Neural cell (in vitro differentiated cells): ENCODE measurements around the gene PEAK3. TPM values are rescaled to one million over a fixed set of nuclear protein-coding genes. Genes with fewer than 3 reads are reported as not detected.

Experiments used
- H2AFZ ChIP-seq: fragments of 200-600, 300-800 bp; sonication (generic), shearing (Covaris generic); 2 replicates; pipeline ENCODE4 v1.6.0; 2014; ENCODE audit warnings: low read depth, mild to moderate bottlenecking, antibody characterized with exemption, low read length, moderate library complexity
- H3F3A ChIP-seq: fragments of 200-600 bp; shearing (Covaris generic); 2 replicates; pipeline ENCODE4 v1.6.1; 2016; ENCODE audit warnings: mild to moderate bottlenecking, moderate library complexity, mixed read lengths, antibody characterized with exemption, low read length; ENCODE audit not compliant: insufficient read depth, poor library complexity, severe bottlenecking
- H3K27ac ChIP-seq: fragments of 200-600, 300-800 bp; sonication (generic), shearing (Covaris generic); 2 replicates; pipeline ENCODE4 v1.5.1; 2014; ENCODE audit warnings: mild to moderate bottlenecking, low read length, moderate library complexity
- H3K27me3 ChIP-seq: fragments of 300-800, 200-600 bp; sonication (generic), shearing (Covaris generic); 2 replicates; pipeline ENCODE4 v1.6.0; 2014; ENCODE audit warnings: mild to moderate bottlenecking, low read depth, low read length, moderate library complexity; ENCODE audit not compliant: insufficient read depth
- H3K36me3 ChIP-seq: fragments of 300-800, 200-600 bp; sonication (generic), shearing (Covaris generic); 2 replicates; pipeline ENCODE4 v1.5.1; 2014; ENCODE audit warnings: mild to moderate bottlenecking, antibody characterized with exemption, low read length, moderate library complexity; ENCODE audit not compliant: insufficient read depth
- H3K4me2 ChIP-seq: fragments of 300-800, 200-600 bp; sonication (generic), shearing (Covaris generic); 2 replicates; pipeline ENCODE4 v1.6.0; 2014; ENCODE audit warnings: mild to moderate bottlenecking, low read length
- H3K4me3 ChIP-seq: fragments of 300-800, 200-600 bp; sonication (generic), shearing (Covaris generic); 2 replicates; pipeline ENCODE4 v1.5.1; 2014; ENCODE audit warnings: mild to moderate bottlenecking, low read length, moderate library complexity
- H3K79me2 ChIP-seq: fragments of 200-600 bp; shearing (Covaris generic); replicated peaks from 2 replicates; pipeline ENCODE4 v1.6.0; 2014; ENCODE audit warnings: mild to moderate bottlenecking, low read length, moderate library complexity; ENCODE audit not compliant: insufficient read depth
- H3K9ac ChIP-seq: fragments of 300-800, 200-600 bp; sonication (generic), shearing (Covaris generic); 2 replicates; pipeline ENCODE4 v1.6.1; 2016; ENCODE audit warnings: mild to moderate bottlenecking, low read length, mixed read lengths
- H3K9me2 ChIP-seq: fragments of 200-600 bp; shearing (Covaris generic); 2 replicates; pipeline ENCODE4 v1.6.1; 2016; ENCODE audit warnings: mild to moderate bottlenecking, low read length, mixed read lengths; ENCODE audit not compliant: insufficient read depth
- H3K9me3 ChIP-seq: fragments of 200-600, 300-800 bp; sonication (generic), shearing (Covaris generic); 2 replicates; pipeline ENCODE4 v1.6.1; 2016; ENCODE audit warnings: mild to moderate bottlenecking, mixed run types, low read length, moderate library complexity, mixed read lengths
- H4K20me1 ChIP-seq: fragments of 200-600 bp; shearing (Covaris generic); 2 replicates; pipeline ENCODE4 v1.6.1; 2016; ENCODE audit warnings: mild to moderate bottlenecking, mixed run types; ENCODE audit not compliant: insufficient read depth
- EP300 ChIP-seq: fragments of 450-650 bp; conservative IDR thresholded peaks from 2 replicates; pipeline ENCODE4 v1.6.1; 2014; ENCODE audit warnings: antibody characterized with exemption, mild to moderate bottlenecking, moderate library complexity; ENCODE audit not compliant: poor library complexity, severe bottlenecking
- EZH2 ChIP-seq: fragments of 200-600, 300-800 bp; shearing (Covaris generic), sonication (generic); IDR thresholded peaks from 2 replicates; pipeline ENCODE4 v1.6.1; 2014; ENCODE audit warnings: antibody characterized with exemption, low read length, borderline replicate concordance, mild to moderate bottlenecking; ENCODE audit not compliant: insufficient read depth, poor library complexity, severe bottlenecking
- MXI1 ChIP-seq: fragments of 450-650 bp; conservative IDR thresholded peaks from 2 replicates; pipeline ENCODE4 v1.6.1; 2014; ENCODE audit warnings: antibody characterized with exemption, mild to moderate bottlenecking; ENCODE audit not compliant: poor library complexity, severe bottlenecking
- POLR2AphosphoS5 ChIP-seq: IDR thresholded peaks from 2 replicates; pipeline ENCODE4 v1.6.1; 2012
- RAD21 ChIP-seq: fragments of 450-650 bp; conservative IDR thresholded peaks from 2 replicates; pipeline ENCODE4 v1.6.1; 2014; ENCODE audit warnings: antibody characterized with exemption, mild to moderate bottlenecking, moderate library complexity
- SMC3 ChIP-seq: fragments of 450-650 bp; conservative IDR thresholded peaks from 2 replicates; pipeline ENCODE4 v1.6.1; 2014; ENCODE audit warnings: antibody characterized with exemption, mild to moderate bottlenecking, moderate library complexity; ENCODE audit not compliant: poor library complexity
- TAF1 ChIP-seq: IDR thresholded peaks from 2 replicates; pipeline ENCODE4 v1.6.1; 2012; ENCODE audit warnings: low read depth
- polyA plus RNA-seq: library from polyadenylated mRNA; depleted of rRNA; stranded (reverse); fragments of >200 nt; gene quantifications from 2 replicates; pipeline ENCODE4 v1.2.3, GENCODE V29; 2014
- TF ChIP-seq, protein P1 (sequence below): fragments of 450-650 bp; IDR thresholded peaks from 2 replicates; pipeline ENCODE4 v1.5.1; 2014; ENCODE audit warnings: antibody characterized with exemption, mild to moderate bottlenecking, moderate library complexity; ENCODE audit not compliant: poor library complexity, severe bottlenecking
- TF ChIP-seq, protein P2 (sequence below): IDR thresholded peaks from 2 replicates; pipeline ENCODE4 v1.6.1; 2012; ENCODE audit warnings: borderline replicate concordance

Gene PEAK3
- polyA plus RNA-seq, 1 donor from 2014 or later: not detected

DNA sequence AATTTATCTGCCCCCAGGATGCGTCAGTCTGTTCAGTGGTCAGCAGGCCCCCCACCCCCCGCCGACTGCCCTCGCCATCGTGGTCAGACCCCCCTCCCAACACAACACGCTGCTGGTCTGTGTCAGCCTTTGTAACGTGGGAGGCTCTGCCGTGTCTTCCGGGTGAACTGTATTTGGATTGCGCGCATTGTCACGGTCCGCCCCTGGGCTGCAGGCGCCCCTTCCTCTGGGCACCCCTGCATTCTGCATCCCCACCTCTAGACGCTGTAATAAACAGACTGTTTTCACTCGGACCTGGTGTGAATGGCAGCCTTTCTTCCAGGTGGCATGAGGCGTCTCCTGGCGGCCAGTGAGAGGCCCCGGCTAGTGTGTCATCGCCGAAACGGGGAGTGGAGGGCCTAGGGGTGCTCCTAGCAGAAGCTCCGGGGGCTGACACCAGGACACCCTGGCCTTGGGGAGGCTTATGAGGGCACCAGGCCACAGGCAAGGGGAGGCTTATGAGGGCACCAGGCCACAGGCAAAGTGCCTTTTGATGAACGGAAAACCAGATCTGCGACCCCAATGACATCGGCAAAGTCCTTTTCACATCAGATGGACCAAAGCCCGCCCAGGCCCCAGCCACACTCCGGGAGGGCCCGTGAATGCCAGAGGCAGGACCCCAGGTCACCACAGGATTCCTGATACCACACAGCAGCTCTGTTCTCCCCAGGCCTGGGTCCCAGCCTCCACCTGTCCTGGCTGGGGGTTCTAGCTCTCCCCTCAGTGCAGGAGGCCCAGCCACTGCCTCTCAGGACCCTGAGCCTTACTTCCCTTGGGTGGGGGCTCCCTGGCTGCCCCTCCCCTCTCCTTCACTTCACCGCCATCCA is 49.5 kb downstream of the PEAK3 start:
- Histone ChIP-seq H3K36me3 (no peaks in the 10 kb centered on the region), H3K4me2 (no peak overlapping the region), H3K4me3 (no peak overlapping the region), H3K79me2 (peaks cover 28% of the 10 kb centered on the region), H3K27ac (no peak overlapping the region), H3K9me2 (no peaks in the 10 kb centered on the region), H3K9ac (no peak overlapping the region), H3K27me3 (no peaks in the 10 kb centered on the region), H4K20me1 (no peaks in the 10 kb centered on the region), H3K9me3 (no peaks in the 10 kb centered on the region), H2AFZ (no peak overlapping the region), H3F3A (no peaks in the 10 kb centered on the region)
- TF ChIP-seq, protein P1, sequence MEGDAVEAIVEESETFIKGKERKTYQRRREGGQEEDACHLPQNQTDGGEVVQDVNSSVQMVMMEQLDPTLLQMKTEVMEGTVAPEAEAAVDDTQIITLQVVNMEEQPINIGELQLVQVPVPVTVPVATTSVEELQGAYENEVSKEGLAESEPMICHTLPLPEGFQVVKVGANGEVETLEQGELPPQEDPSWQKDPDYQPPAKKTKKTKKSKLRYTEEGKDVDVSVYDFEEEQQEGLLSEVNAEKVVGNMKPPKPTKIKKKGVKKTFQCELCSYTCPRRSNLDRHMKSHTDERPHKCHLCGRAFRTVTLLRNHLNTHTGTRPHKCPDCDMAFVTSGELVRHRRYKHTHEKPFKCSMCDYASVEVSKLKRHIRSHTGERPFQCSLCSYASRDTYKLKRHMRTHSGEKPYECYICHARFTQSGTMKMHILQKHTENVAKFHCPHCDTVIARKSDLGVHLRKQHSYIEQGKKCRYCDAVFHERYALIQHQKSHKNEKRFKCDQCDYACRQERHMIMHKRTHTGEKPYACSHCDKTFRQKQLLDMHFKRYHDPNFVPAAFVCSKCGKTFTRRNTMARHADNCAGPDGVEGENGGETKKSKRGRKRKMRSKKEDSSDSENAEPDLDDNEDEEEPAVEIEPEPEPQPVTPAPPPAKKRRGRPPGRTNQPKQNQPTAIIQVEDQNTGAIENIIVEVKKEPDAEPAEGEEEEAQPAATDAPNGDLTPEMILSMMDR: no peak
- TF ChIP-seq MXI1 (no peak), RAD21 (no peak), EP300 (no peak), TAF1 (no peak), SMC3 (no peak), EZH2 (no peak), POLR2AphosphoS5 (no peak)
- TF ChIP-seq, protein P2, sequence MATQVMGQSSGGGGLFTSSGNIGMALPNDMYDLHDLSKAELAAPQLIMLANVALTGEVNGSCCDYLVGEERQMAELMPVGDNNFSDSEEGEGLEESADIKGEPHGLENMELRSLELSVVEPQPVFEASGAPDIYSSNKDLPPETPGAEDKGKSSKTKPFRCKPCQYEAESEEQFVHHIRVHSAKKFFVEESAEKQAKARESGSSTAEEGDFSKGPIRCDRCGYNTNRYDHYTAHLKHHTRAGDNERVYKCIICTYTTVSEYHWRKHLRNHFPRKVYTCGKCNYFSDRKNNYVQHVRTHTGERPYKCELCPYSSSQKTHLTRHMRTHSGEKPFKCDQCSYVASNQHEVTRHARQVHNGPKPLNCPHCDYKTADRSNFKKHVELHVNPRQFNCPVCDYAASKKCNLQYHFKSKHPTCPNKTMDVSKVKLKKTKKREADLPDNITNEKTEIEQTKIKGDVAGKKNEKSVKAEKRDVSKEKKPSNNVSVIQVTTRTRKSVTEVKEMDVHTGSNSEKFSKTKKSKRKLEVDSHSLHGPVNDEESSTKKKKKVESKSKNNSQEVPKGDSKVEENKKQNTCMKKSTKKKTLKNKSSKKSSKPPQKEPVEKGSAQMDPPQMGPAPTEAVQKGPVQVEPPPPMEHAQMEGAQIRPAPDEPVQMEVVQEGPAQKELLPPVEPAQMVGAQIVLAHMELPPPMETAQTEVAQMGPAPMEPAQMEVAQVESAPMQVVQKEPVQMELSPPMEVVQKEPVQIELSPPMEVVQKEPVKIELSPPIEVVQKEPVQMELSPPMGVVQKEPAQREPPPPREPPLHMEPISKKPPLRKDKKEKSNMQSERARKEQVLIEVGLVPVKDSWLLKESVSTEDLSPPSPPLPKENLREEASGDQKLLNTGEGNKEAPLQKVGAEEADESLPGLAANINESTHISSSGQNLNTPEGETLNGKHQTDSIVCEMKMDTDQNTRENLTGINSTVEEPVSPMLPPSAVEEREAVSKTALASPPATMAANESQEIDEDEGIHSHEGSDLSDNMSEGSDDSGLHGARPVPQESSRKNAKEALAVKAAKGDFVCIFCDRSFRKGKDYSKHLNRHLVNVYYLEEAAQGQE: no peak

DNA sequence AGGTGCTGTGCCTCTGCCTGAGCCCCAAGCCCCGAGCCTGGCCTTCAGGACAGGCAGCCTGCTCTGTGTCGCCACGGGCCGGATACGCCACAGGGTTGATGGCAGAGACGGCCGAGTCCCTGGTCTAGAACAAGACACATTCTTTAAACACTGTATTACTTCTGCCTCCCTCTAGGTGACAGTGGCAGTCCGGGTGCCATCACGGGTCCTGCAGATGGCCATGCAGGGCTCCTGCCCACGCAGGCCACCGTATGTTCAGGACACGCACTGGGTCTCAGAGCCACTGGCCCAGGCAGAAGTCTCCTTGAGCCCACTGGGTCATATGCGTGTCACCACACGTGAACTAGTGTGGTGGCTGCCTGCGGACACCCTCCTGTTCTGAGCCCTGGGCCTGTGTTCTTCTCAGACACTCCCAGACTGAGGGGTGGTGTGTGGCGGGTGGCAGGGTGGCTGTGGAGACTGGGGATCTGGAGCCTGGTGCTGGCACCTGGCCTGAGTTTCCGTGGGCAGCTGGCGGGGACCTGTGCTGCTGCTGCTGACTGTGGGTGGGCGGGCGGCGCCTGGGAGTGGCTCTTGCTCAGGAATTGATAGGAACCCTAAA is 50.3 kb downstream of the PEAK3 start:
- Histone ChIP-seq H3K27ac (no peak overlapping the region), H3K4me3 (no peak overlapping the region), H4K20me1 (no peaks in the 10 kb centered on the region), H3K9me2 (no peaks in the 10 kb centered on the region), H3K9ac (no peak overlapping the region), H2AFZ (no peak overlapping the region), H3K4me2 (no peak overlapping the region), H3K79me2 (peaks cover 22% of the 10 kb centered on the region), H3F3A (no peaks in the 10 kb centered on the region), H3K36me3 (no peaks in the 10 kb centered on the region), H3K9me3 (no peaks in the 10 kb centered on the region), H3K27me3 (no peaks in the 10 kb centered on the region)
- TF ChIP-seq, protein P2: no peak
- TF ChIP-seq TAF1: no peak
- no peak for TF ChIP-seq EZH2
- no peak for TF ChIP-seq RAD21
- TF ChIP-seq, protein P1: no peak
- no peak for TF ChIP-seq SMC3
- no peak for TF ChIP-seq POLR2AphosphoS5
